ENCODE results near the gene NAA40. TPM values are rescaled to one million over a fixed set of nuclear protein-coding genes. Genes with fewer than 3 reads are reported as not detected.

NAA40 gene
- total and polyA plus RNA-seq, 10 of the 15 experiments (the other 5 are each of a cell fraction or from before 2014, with no cell fraction given): 4.8 to 31.6 (median 22.2) TPM

GRCh38 chr11:63919267-63920125 is 19.3 kb upstream of the NAA40 start:
- H3K27ac ChIP-seq (ENCODE audit: control insufficient read depth, insufficient read depth): no peak overlapping the region
- in situ Hi-C loops (cut with MboI) (no loop called here), intact Hi-C loops (cut with micrococcal nuclease; ENCODE audit: unreplicated experiment) (no loop called here)
- no peaks in the 10 kb centered on the region for H3K9me3 ChIP-seq (replicated peaks; ENCODE audit: control insufficient read depth, insufficient read depth, low read length)
- no TSS peak for BruUV-seq (replicated peaks)
- ChIA-PET RAD21 (ENCODE audit: unreplicated experiment) (interaction anchor here (1.2 to 1.3 kb wide), 2 partner anchors 25 to 83 kb away, joined by 4 to 5 read pairs; no protein-coding TSS in a partner anchor), CTCF (interaction anchor here (1.1 to 3.9 kb wide), 2 partner anchors 26 to 82 kb away, joined by 4 to 34 read pairs; partner anchors contain the start of gene MARK2), SMC1A (ENCODE audit: uncharacterized antibody, unreplicated experiment) (interaction anchor here (1.1 kb wide), 1 partner anchor 52 kb away, joined by 3 read pairs; no protein-coding TSS in a partner anchor), POLR2A (no interaction called here)
- no peak for TF ChIP-seq RELB (IDR thresholded peaks at IDR 0.05; ENCODE audit: low read depth)
- 0 out of 2 replicates have a peak, but pooled peaks have one; percentile 12 for TF ChIP-seq IKZF1 (conservative IDR thresholded peaks at IDR 0.05)
- peak; percentile 22 for TF ChIP-seq USF1 (IDR thresholded peaks at IDR 0.05; ENCODE audit: borderline replicate concordance, extremely low read length, insufficient read depth, low read depth, low read length)
- TF ChIP-seq EGR1 (IDR thresholded peaks at IDR 0.05; ENCODE audit: borderline replicate concordance in 1 of 2, low read depth in 2 of 2, low read length in 2 of 2): no peak
- no peak for FAIRE-seq
- H3K79me2 ChIP-seq (ENCODE audit: control insufficient read depth, insufficient read depth, low read length): no peaks in the 10 kb centered on the region
- no peaks in the 10 kb centered on the region for H3K36me3 ChIP-seq (ENCODE audit: control insufficient read depth in 2 of 2, insufficient read depth in 2 of 2, low read length in 1 of 2)
- DNase-seq (ENCODE audit: low read depth, low spot score): no peak
- H3K27me3 ChIP-seq (replicated peaks in 1 of 2; ENCODE audit: control insufficient read depth in 2 of 2, insufficient read depth in 2 of 2, low read length in 1 of 2): peaks cover 0 to 3% of the 10 kb centered on the region in 2 experiments; a peak in 3 of 4 replicates
- no peak overlapping the region for H3K4me2 ChIP-seq (ENCODE audit: control insufficient read depth, insufficient read depth)
- 45% methylated on average over 33 of the region's 41 CpGs for WGBS (ENCODE audit: insufficient coverage, insufficient replicate concordance, low lambda C conversion rate, missing lambda C conversion rate)
- H3K4me3 ChIP-seq: no peak overlapping the region
- ATAC-seq: peak; percentile 20; the same call in 2 of the 3 replicates
- no peak overlapping the region for H2AFZ ChIP-seq (ENCODE audit: control insufficient read depth, low read depth, low read length)
- no peak overlapping the region for H3K9ac ChIP-seq (ENCODE audit: control insufficient read depth, insufficient read depth, low read length)
- H3K4me1 ChIP-seq (ENCODE audit: control insufficient read depth, insufficient read depth, low read length): peaks cover 10% of the 10 kb centered on the region
- H4K20me1 ChIP-seq (ENCODE audit: control insufficient read depth, insufficient read depth): no peaks in the 10 kb centered on the region

All from GM12878 (cell line).